GM13976 (cell line): ENCODE data around the gene ZNRF3.
"Not testable (repeated sequence)": the region's sequence is repeated elsewhere in the genome, so short reads cannot be mapped to it uniquely, and the experiment has no call there.

ENCODE experiments used
- DNase-seq: peaks from one replicate; pipeline ENCODE4 v3.0.0; 2012; ENCODE audit warnings: low spot score
- in situ Hi-C: fragments of 300-500 bp; cut with MboI; formaldehyde crosslinking; loops from one replicate; pipeline ENCODE4 v1.12.0; 2022; ENCODE audit warnings: low sequenced_read_pairs, mixed read lengths, inconsistent platforms; ENCODE audit not compliant: unreplicated experiment
- TF ChIP-seq, protein P1 (sequence below): IDR thresholded peaks from 2 replicates; pipeline ENCODE4 v1.5.1; 2012; ENCODE audit warnings: borderline replicate concordance, mild to moderate bottlenecking; ENCODE audit not compliant: insufficient read depth; ENCODE audit errors: extremely low read depth, missing control alignments, control extremely low read depth

Gene ZNRF3

DNA sequence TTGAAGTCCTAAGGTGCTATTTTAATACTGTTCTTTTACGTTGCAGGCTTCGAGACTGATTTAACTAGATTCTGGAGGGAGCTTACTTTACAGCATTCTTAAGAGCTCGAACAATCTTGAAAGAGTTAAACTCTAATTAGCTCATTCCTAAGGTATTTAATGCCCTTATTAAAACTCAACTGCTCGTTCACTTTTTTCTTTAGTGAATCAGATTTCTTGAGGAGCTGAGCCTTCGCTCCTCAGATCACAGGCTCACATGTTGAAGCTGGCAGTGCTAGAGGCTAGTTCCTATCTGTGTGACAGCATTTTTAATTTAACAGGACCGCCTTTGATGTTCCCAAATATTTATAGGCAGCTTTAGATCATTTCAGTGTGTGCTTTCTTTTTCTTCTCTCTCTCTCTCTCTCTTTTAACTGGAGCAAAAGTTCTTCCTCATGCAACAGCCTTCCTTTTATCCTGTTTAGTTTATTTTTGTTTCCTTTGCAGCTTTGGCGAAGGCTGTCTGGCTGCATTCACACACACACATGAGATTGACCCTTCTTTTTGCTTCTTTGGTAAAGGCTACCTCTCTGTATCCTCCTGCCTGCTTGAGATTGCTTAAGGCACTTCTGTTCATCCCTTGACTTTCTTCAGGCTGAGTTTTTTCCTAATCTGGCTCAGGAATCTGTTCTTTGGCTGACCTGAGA, 21.0 kb downstream of the ZNRF3 start:
- no peak for DNase-seq
- in situ Hi-C loops: no loop called here
- TF ChIP-seq, protein P1, sequence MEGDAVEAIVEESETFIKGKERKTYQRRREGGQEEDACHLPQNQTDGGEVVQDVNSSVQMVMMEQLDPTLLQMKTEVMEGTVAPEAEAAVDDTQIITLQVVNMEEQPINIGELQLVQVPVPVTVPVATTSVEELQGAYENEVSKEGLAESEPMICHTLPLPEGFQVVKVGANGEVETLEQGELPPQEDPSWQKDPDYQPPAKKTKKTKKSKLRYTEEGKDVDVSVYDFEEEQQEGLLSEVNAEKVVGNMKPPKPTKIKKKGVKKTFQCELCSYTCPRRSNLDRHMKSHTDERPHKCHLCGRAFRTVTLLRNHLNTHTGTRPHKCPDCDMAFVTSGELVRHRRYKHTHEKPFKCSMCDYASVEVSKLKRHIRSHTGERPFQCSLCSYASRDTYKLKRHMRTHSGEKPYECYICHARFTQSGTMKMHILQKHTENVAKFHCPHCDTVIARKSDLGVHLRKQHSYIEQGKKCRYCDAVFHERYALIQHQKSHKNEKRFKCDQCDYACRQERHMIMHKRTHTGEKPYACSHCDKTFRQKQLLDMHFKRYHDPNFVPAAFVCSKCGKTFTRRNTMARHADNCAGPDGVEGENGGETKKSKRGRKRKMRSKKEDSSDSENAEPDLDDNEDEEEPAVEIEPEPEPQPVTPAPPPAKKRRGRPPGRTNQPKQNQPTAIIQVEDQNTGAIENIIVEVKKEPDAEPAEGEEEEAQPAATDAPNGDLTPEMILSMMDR: no peak

DNA sequence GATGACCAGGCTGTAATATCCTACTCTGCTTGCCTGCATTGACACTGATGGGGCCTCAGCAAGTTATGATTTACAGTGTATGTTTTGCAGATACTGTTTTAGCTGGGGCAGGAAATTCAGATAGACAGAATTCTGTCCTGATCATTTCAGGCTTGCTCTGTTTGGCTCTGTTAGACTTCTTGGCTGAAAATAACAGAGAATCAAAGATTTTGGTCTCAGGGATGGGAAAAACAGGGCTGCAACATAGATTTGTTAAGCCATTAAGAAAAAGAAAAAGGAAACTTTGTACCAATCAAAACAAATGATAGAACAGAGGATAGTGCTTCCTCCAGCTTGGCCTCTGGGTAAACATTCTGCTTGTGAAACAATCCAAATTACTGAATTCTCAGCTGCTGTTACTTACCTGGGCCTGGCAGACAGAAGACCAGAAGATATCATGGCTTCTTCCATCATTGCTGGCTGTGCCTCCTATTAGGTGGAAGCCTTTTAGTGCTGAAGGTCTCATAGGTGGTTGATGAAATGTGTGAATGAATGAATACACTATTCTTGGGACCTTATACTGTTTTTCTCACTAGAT, 22.0 kb downstream of the ZNRF3 start:
- TF ChIP-seq, protein P1: no peak
- in situ Hi-C loops: no loop called here
- no peak for DNase-seq

DNA sequence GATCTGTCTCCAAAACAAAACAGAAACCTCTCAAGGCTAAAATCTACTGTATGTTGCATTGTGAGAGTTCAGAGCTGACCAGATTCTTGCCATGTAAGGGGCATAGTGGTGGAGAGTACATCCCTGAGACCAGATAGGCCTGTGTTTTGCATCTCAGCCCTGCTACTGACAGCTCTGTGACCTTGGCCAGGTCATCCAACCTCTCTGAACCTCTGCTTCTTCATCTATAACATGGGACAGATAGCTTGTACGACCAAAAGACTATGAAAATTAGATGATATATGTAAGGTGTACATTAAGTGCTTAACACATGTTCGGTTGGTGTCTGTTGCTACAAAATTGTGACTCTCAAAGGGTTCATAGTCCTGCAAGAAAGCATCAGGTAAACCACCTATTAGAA, 22.9 kb downstream of the ZNRF3 start:
- in situ Hi-C loops: no loop called here
- DNase-seq: no peak
- TF ChIP-seq, protein P1: no peak

DNA sequence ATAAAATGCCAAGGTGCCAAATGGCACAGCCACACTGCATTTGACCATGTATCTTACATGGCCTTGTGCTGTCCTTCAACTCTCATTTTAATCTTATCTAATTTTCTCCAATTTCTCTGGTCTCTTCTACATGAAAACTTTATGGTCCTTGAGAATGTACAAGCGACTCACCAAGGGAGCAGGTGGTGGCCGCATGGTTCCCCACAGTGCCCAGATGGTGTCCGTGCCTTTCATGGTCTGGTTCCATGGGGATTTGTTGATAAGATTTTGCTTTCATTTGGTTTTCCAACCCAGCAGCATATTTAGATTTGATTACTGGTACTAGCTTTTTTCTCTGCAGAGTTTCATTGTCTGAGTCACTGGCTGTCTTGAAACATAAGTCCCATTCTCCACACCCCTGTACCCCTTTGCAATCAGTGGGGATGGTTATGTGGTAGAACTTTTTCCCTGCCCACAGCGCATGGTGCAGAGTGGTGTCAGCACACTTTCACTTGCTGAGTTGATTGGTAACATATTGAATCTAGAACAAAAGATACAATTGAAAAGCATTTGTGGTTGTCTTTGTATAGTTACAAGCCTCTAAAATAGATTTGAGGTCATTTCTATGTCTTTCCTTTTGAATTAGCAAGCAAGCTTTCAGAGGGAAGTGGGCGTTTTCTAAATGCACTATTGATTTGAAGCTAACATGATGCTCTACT, 24.1 kb downstream of the ZNRF3 start:
- TF ChIP-seq, protein P1: no peak
- in situ Hi-C loops: no loop called here
- DNase-seq: peak; percentile 63

DNA sequence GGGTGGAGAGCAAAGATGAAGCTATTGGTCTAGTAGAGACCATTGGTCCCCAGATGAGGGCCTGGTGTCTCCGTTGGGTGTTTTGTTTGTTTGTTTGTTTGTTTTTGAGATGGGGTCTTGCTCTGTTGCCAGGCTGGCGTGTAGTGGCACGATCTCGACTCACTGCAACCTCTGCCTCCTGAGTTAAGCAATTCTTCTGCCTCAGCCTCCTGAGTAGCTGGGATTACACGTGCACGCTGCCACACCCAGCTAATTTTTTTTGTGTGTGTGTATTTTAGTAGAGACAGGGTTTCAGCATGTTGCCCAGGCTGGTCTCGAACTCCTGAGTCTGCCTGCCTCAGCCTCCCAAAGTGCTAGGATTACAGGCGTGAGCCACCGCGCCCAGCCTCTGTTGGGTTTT, 25.4 kb downstream of the ZNRF3 start:
- DNase-seq, in situ Hi-C loops: not testable (repeated sequence)

DNA sequence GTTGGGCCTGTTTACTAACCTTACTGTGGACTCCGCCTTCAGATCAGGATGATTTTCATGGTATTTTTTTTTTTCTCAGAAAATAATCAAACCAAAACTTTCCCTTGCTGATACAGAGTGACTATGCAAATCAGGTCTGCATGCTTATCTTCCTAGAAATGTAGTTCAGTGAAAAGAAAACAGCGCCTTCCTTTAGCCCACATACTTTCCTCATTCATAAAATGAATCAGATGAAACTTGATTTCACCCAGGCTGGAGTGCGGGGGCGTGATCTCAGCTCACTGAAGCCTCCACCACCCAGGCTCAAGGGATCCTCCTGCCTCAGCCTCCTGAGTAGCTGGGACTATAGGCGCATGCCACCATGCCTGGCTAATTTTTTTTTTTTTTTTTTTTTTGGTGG, 26.0 kb downstream of the ZNRF3 start:
- peak; percentile 58 for DNase-seq
- TF ChIP-seq, protein P1: no peak
- in situ Hi-C loops: no loop called here
